PC-9 (cell line): ENCODE data around the gene IQSEC1. TPM values are rescaled to one million over a fixed set of nuclear protein-coding genes. Genes with fewer than 3 reads are reported as not detected.

Experiments used
- BruUV-seq: library from RNA; stranded (reverse); fragments of 400-500 nt; replicated peaks from 2 replicates; lab custom pipeline; 2021; lab: Mats Ljungman, UMichigan
- CTCF ChIA-PET: fragments of 300-600 bp; sonication (Branson Sonifier 250); formaldehyde crosslinking; loops from one replicate; lab custom pipeline; 2022; ENCODE audit warnings: antibody characterized with exemption; lab: Charles Lee
- POLR2A ChIA-PET: fragments of 300-600 bp; sonication (Branson Sonifier 250); formaldehyde crosslinking; loops from one replicate; lab custom pipeline; 2022; ENCODE audit warnings: antibody characterized with exemption; ENCODE audit not compliant: unreplicated experiment; lab: Charles Lee
- DNase-seq, 2 experiments: peaks; one replicate each; pipeline versions ENCODE4 v3.0.0 to v3.0.0-alpha.2; 2015 to 2022; ENCODE audit warnings: mixed read lengths in 1 of 2
- H2AFZ ChIP-seq: fragments of 200-600 bp; sonication (generic); 2 replicates; pipeline ENCODE4 v1.8.1; 2017; ENCODE audit warnings: antibody characterized with exemption
- H3F3A ChIP-seq: fragments of 200-600 bp; sonication (generic); 2 replicates; pipeline ENCODE4 v1.8.1; 2017; ENCODE audit warnings: antibody characterized with exemption, mild to moderate bottlenecking, low read depth; ENCODE audit not compliant: insufficient read depth
- H3K27ac ChIP-seq: fragments of 200-600 bp; sonication (generic); 2 replicates; pipeline ENCODE4 v1.6.1; 2016; ENCODE audit warnings: mixed run types
- H3K27me3 ChIP-seq: fragments of 200-600 bp; sonication (generic); 2 replicates; pipeline ENCODE4 v1.6.1; 2016; ENCODE audit warnings: low read depth, mixed run types; ENCODE audit not compliant: insufficient read depth
- H3K36me3 ChIP-seq: fragments of 200-600 bp; sonication (generic); 2 replicates; pipeline ENCODE4 v1.6.1; 2016; ENCODE audit warnings: low read depth, mixed run types
- H3K4me1 ChIP-seq: fragments of 200-600 bp; sonication (generic); replicated peaks from 2 replicates; pipeline ENCODE4 v1.6.1; 2016; ENCODE audit warnings: mixed run types; ENCODE audit not compliant: insufficient read depth
- H3K4me2 ChIP-seq: fragments of 200-600 bp; sonication (generic); 2 replicates; pipeline ENCODE4 v1.6.1; 2017; ENCODE audit warnings: mixed run types
- H3K4me3 ChIP-seq: fragments of 200-600 bp; sonication (generic); 2 replicates; pipeline ENCODE4 v1.6.1; 2016; ENCODE audit warnings: mixed run types
- H3K79me2 ChIP-seq: fragments of 200-600 bp; sonication (generic); 2 replicates; pipeline ENCODE4 v1.6.1; 2017; ENCODE audit warnings: low read depth, mixed run types
- H3K9me2 ChIP-seq: fragments of 200-600 bp; sonication (generic); 2 replicates; pipeline ENCODE4 v1.8.1; 2017; ENCODE audit warnings: mild to moderate bottlenecking; ENCODE audit not compliant: insufficient read depth
- H3K9me3 ChIP-seq: fragments of 200-600 bp; sonication (generic); 2 replicates; pipeline ENCODE4 v1.8.1; 2016; ENCODE audit warnings: low read depth; ENCODE audit not compliant: insufficient read depth
- H4K20me1 ChIP-seq: fragments of 200-600 bp; sonication (generic); 2 replicates; pipeline ENCODE4 v1.8.1; 2017; ENCODE audit not compliant: insufficient read depth
- EZH2 ChIP-seq: fragments of 200-600 bp; sonication (generic); IDR thresholded peaks from 2 replicates; pipeline ENCODE4 v1.8.0; 2017; ENCODE audit warnings: antibody characterized with exemption, low read depth
- intact Hi-C: fragments of 100-400 bp; cut with micrococcal nuclease; formaldehyde crosslinking; loops from one replicate; pipeline ENCODE4 v1.10.0; 2022; ENCODE audit not compliant: unreplicated experiment
- total RNA-seq: library from RNA; stranded (reverse); gene quantifications from 2 replicates; pipeline ENCODE4 v1.2.3, GENCODE V29; 2021
- TF ChIP-seq, protein P1 (sequence below): fragments of 200-600 bp; sonication (generic); conservative IDR thresholded peaks from 2 replicates; pipeline ENCODE4 v1.6.1; 2017; ENCODE audit warnings: mixed run types, antibody characterized with exemption, mild to moderate bottlenecking, moderate library complexity

The IQSEC1 gene
- total RNA-seq, 1 experiment from 2014 or later, result 30.7 TPM

- no TSS peak for BruUV-seq
- H3F3A ChIP-seq, result peaks cover 6% of the 10 kb centered on the region; the same call in 1 of the 2 replicates
- no peaks in the 10 kb centered on the region for H3K9me3 ChIP-seq
- POLR2A ChIA-PET, result interaction anchor here (0.7 kb wide), 1 partner anchor 379 kb away, joined by 3 read pairs; no protein-coding TSS in a partner anchor
- H3K4me3 ChIP-seq, result no peak overlapping the region
- CTCF ChIA-PET, result no interaction called here
- peaks cover 19% of the 10 kb centered on the region for H3K4me1 ChIP-seq
- H3K9me2 ChIP-seq, result no peaks in the 10 kb centered on the region
- H3K4me2 ChIP-seq, result no peak overlapping the region
- no peaks in the 10 kb centered on the region for H3K36me3 ChIP-seq
- no peak overlapping the region for H3K27ac ChIP-seq
- TF ChIP-seq, protein P1, sequence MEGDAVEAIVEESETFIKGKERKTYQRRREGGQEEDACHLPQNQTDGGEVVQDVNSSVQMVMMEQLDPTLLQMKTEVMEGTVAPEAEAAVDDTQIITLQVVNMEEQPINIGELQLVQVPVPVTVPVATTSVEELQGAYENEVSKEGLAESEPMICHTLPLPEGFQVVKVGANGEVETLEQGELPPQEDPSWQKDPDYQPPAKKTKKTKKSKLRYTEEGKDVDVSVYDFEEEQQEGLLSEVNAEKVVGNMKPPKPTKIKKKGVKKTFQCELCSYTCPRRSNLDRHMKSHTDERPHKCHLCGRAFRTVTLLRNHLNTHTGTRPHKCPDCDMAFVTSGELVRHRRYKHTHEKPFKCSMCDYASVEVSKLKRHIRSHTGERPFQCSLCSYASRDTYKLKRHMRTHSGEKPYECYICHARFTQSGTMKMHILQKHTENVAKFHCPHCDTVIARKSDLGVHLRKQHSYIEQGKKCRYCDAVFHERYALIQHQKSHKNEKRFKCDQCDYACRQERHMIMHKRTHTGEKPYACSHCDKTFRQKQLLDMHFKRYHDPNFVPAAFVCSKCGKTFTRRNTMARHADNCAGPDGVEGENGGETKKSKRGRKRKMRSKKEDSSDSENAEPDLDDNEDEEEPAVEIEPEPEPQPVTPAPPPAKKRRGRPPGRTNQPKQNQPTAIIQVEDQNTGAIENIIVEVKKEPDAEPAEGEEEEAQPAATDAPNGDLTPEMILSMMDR, result no peak
- no peak for TF ChIP-seq EZH2
- no peaks in the 10 kb centered on the region for H4K20me1 ChIP-seq
- intact Hi-C loops, result no loop called here
- DNase-seq, result no peak
- no peak overlapping the region for H2AFZ ChIP-seq
- H3K27me3 ChIP-seq, result no peaks in the 10 kb centered on the region
- H3K79me2 ChIP-seq, result no peaks in the 10 kb centered on the region
These were observed 17.6 kb downstream of the IQSEC1 start for GRCh38 chr3:13055634-13056033.

GRCh38 chr3:13054341-13055285, 18.6 kb downstream of the IQSEC1 start:
- Histone ChIP-seq H3K36me3 (no peaks in the 10 kb centered on the region), H2AFZ (no peak overlapping the region), H3K27me3 (no peaks in the 10 kb centered on the region), H3K4me1 (peaks cover 19% of the 10 kb centered on the region), H3K27ac (no peak overlapping the region), H3K79me2 (no peaks in the 10 kb centered on the region), H3K4me2 (no peak overlapping the region), H3K9me2 (no peaks in the 10 kb centered on the region), H3K9me3 (no peaks in the 10 kb centered on the region), H3F3A (peaks cover 6% of the 10 kb centered on the region; the same call in 1 of the 2 replicates), H3K4me3 (no peak overlapping the region), H4K20me1 (peaks cover 3% of the 10 kb centered on the region; the same call in 1 of the 2 replicates)
- no peak for DNase-seq
- intact Hi-C loops, result no loop called here
- ChIA-PET CTCF (no interaction called here), POLR2A (no interaction called here)
- BruUV-seq, result no TSS peak
- TF ChIP-seq, protein P1, result no peak
- no peak for TF ChIP-seq EZH2

- ChIA-PET CTCF (no interaction called here), POLR2A (no interaction called here)
- no peak overlapping the region for H3K4me2 ChIP-seq
- H3K27ac ChIP-seq, result no peak overlapping the region
- BruUV-seq, result no TSS peak
- H2AFZ ChIP-seq, result no peak overlapping the region
- H3K79me2 ChIP-seq, result no peaks in the 10 kb centered on the region
- H3F3A ChIP-seq, result peaks cover 6% of the 10 kb centered on the region; the same call in 1 of the 2 replicates
- DNase-seq, result no peak
- H3K4me1 ChIP-seq, result peaks cover 19% of the 10 kb centered on the region
- H3K36me3 ChIP-seq, result no peaks in the 10 kb centered on the region
- H4K20me1 ChIP-seq, result peaks cover 3% of the 10 kb centered on the region; the same call in 1 of the 2 replicates
- H3K4me3 ChIP-seq, result no peak overlapping the region
- TF ChIP-seq EZH2, result no peak
- TF ChIP-seq, protein P1, result no peak
- H3K27me3 ChIP-seq, result no peaks in the 10 kb centered on the region
- H3K9me3 ChIP-seq, result no peaks in the 10 kb centered on the region
- no peaks in the 10 kb centered on the region for H3K9me2 ChIP-seq
- intact Hi-C loops, result no loop called here
These were observed 19.3 kb downstream of the IQSEC1 start for GRCh38 chr3:13053893-13054292.
